Upper lobe of right lung (tissue), 1 donor: ENCODE measurements around the gene BDH1. TPM values are rescaled to one million over a fixed set of nuclear protein-coding genes. Genes with fewer than 3 reads are reported as not detected.
A peak's percentile ranks its signal among the peaks of the same experiment; 100 is the strongest.

ENCODE experiments used
- ATAC-seq: fragments of 200-7000 bp; cut with Tn5 transposase; one replicate; pipeline ENCODE4 v1.9.1; 2020; ENCODE audit warnings: mild to moderate bottlenecking, moderate library complexity
- DNase-seq: peaks from one replicate; pipeline ENCODE4 v3.0.0-alpha.2; 2020
- H3K27ac ChIP-seq: fragments of 200-600 bp; one replicate; pipeline ENCODE4 v1.8.0; 2022
- H3K27me3 ChIP-seq: fragments of 200-600 bp; one replicate; pipeline ENCODE4 v1.8.0; 2022; ENCODE audit warnings: mild to moderate bottlenecking
- H3K36me3 ChIP-seq: fragments of 200-600 bp; one replicate; pipeline ENCODE4 v1.8.0; 2022
- H3K4me1 ChIP-seq: fragments of 200-600 bp; one replicate; pipeline ENCODE4 v1.8.0; 2022
- H3K4me3 ChIP-seq: fragments of 200-600 bp; one replicate; pipeline ENCODE4 v1.8.0; 2022; ENCODE audit warnings: mild to moderate bottlenecking
- H3K9me3 ChIP-seq: fragments of 200-600 bp; one replicate; pipeline ENCODE4 v1.8.0; 2022
- CTCF ChIP-seq: fragments of 200-600 bp; IDR thresholded peaks from one replicate; pipeline ENCODE4 v1.8.0; 2022; ENCODE audit warnings: antibody characterized with exemption
- intact Hi-C: fragments of 100-400 bp; cut with DNase I; formaldehyde crosslinking; loops from one replicate; pipeline ENCODE4 v1.11.0; 2022
- total RNA-seq: library from RNA; stranded (reverse); fragmentation: NEBNext Ultra II Directional; extraction: Animal tissue kit (Norgen Biotek cat#: 25700); gene quantifications from one replicate; pipeline ENCODE4 v1.2.1, GENCODE V29; 2021
- donor health status: DM: no; HTN: yes; CAD: no; lungs with severe emphysema.

Gene BDH1
- total RNA-seq, 1 donor from 2014 or later = 12.5 TPM

GRCh38 chr3:197599089-197599765, 43.5 kb upstream of the BDH1 start:
- TF ChIP-seq CTCF = peak; percentile 93
- H3K27ac ChIP-seq = no peak overlapping the region
- H3K4me1 ChIP-seq = no peaks in the 10 kb centered on the region
- peak; percentile 96 for ATAC-seq
- H3K36me3 ChIP-seq = no peaks in the 10 kb centered on the region
- H3K9me3 ChIP-seq = no peaks in the 10 kb centered on the region
- no peak overlapping the region for H3K4me3 ChIP-seq
- H3K27me3 ChIP-seq = no peaks in the 10 kb centered on the region
- intact Hi-C loops = no loop called here
- DNase-seq = peak; percentile 73

- Histone ChIP-seq H3K27ac (no peak overlapping the region), H3K36me3 (no peaks in the 10 kb centered on the region), H3K9me3 (no peaks in the 10 kb centered on the region), H3K4me1 (no peaks in the 10 kb centered on the region), H3K27me3 (no peaks in the 10 kb centered on the region), H3K4me3 (no peak overlapping the region)
- intact Hi-C loops = no loop called here
- ATAC-seq (no peak), DNase-seq (no peak)
- no peak for TF ChIP-seq CTCF
These were observed 42.7 kb upstream of the BDH1 start for GRCh38 chr3:197598404-197598980.

- DNase-seq = no peak
- H3K27me3 ChIP-seq = no peaks in the 10 kb centered on the region
- ATAC-seq = no peak
- intact Hi-C loops = no loop called here
- no peak overlapping the region for H3K27ac ChIP-seq
- no peak overlapping the region for H3K4me3 ChIP-seq
- no peaks in the 10 kb centered on the region for H3K36me3 ChIP-seq
- no peaks in the 10 kb centered on the region for H3K9me3 ChIP-seq
- H3K4me1 ChIP-seq = no peaks in the 10 kb centered on the region
- no peak for TF ChIP-seq CTCF
These were observed 41.6 kb upstream of the BDH1 start for GRCh38 chr3:197597335-197597734.

GRCh38 chr3:197595470-197596185, 39.9 kb upstream of the BDH1 start:
- DNase-seq = no peak
- no peak for ATAC-seq
- intact Hi-C loops = no loop called here

GRCh38 chr3:197593046-197593380, 37.2 kb upstream of the BDH1 start:
- no peak overlapping the region for H3K27ac ChIP-seq
- no peak overlapping the region for H3K4me3 ChIP-seq
- no peaks in the 10 kb centered on the region for H3K4me1 ChIP-seq
- ATAC-seq (peak; percentile 56), DNase-seq (no peak)
- TF ChIP-seq CTCF = no peak
- intact Hi-C loops = no loop called here
- H3K27me3 ChIP-seq = no peaks in the 10 kb centered on the region
- no peaks in the 10 kb centered on the region for H3K9me3 ChIP-seq
- no peaks in the 10 kb centered on the region for H3K36me3 ChIP-seq

More at GRCh38 chr3:197595470-197596185, 39.9 kb upstream of the BDH1 start:
- no peaks in the 10 kb centered on the region for H3K27me3 ChIP-seq
- no peak overlapping the region for H3K27ac ChIP-seq
- H3K36me3 ChIP-seq = no peaks in the 10 kb centered on the region
- no peaks in the 10 kb centered on the region for H3K4me1 ChIP-seq
- no peak for TF ChIP-seq CTCF
- H3K9me3 ChIP-seq = no peaks in the 10 kb centered on the region
- H3K4me3 ChIP-seq = no peak overlapping the region
